HepG2 (cell line): ENCODE results near the gene SLC43A1. TPM values are rescaled to one million over a fixed set of nuclear protein-coding genes. Genes with fewer than 3 reads are reported as not detected.

ENCODE experiments used
- ATAC-seq: fragments of 200-7000 bp; cut with Tn5 transposase; 3 replicates; pipeline ENCODE4 v1.9.1; 2020; ENCODE audit warnings: mild to moderate bottlenecking, moderate library complexity
- BruUV-seq: library from RNA; stranded (reverse); fragments of 400-500 nt; replicated peaks from 2 replicates; lab custom pipeline; 2021; lab: Mats Ljungman, UMichigan
- CTCF ChIA-PET: fragments of 300-600 bp; formaldehyde crosslinking; extraction: SDS; loops from one replicate; lab custom pipeline; 2021; ENCODE audit warnings: low total read pairs, inconsistent platforms, low intra/inter-chr PET ratio; lab: Yijun Ruan, JAX
- POLR2A ChIA-PET: fragments of 350-600 bp; sonication (Branson Sonifier 250); formaldehyde crosslinking; loops from one replicate; lab custom pipeline; 2020; ENCODE audit warnings: antibody characterized with exemption, inconsistent platforms; lab: Yijun Ruan, JAX
- DNase-seq: peaks from one replicate; pipeline ENCODE4 v3.0.0-alpha.2; 2015; ENCODE audit warnings: low spot score
- FAIRE-seq: peaks from 3 replicates; lab custom pipeline; 2011; peaks lifted over from hg19 to GRCh38; lab: Jason Lieb, UNC
- H2AFZ ChIP-seq: one replicate; pipeline ENCODE4 v1.6.1; 2011; ENCODE audit warnings: low read length, inconsistent platforms
- H3K27ac ChIP-seq: fragments of 300-600 bp; 3 replicates; pipeline ENCODE4 v1.8.0; 2011; ENCODE audit warnings: mixed run types, mild to moderate bottlenecking, mixed read lengths, low read length, inconsistent platforms; ENCODE audit not compliant: insufficient read depth; ENCODE audit errors: extremely low read length
- H3K27me3 ChIP-seq, 2 experiments: fragments of 200-600 bp in 1 of 2; 2 replicates in 1 of 2; 3 replicates in 1 of 2; pipeline versions ENCODE4 v1.6.0 to v1.8.0; 2011; ENCODE audit warnings: low read length in 2 of 2, mild to moderate bottlenecking in 2 of 2, moderate library complexity in 2 of 2, inconsistent platforms in 1 of 2; ENCODE audit not compliant: insufficient read depth in 2 of 2, control insufficient read depth in 1 of 2
- H3K36me3 ChIP-seq, 2 experiments: fragments of 200-600 bp in 1 of 2; replicated peaks in 1 of 2; 2 replicates in 1 of 2; 3 replicates in 1 of 2; pipeline versions ENCODE4 v1.5.1 to v1.8.0; 2011; ENCODE audit warnings: low read length in 2 of 2, inconsistent platforms in 1 of 2; ENCODE audit not compliant: insufficient read depth in 2 of 2, control insufficient read depth in 1 of 2
- H3K4me1 ChIP-seq: 2 replicates; pipeline ENCODE4 v1.5.1; 2012; ENCODE audit warnings: low read length, inconsistent platforms; ENCODE audit not compliant: insufficient read depth
- H3K4me2 ChIP-seq: 2 replicates; pipeline ENCODE4 v1.6.0; 2011; ENCODE audit warnings: low read depth, low read length, inconsistent platforms
- H3K4me3 ChIP-seq, 3 experiments: fragments of 200-600 bp in 1 of 3; sonication (generic), shearing (Covaris generic) in 1 of 3; replicated peaks in 1 of 3; 2 replicates each; pipeline ENCODE4 v1.5.1; 2011 to 2016; ENCODE audit warnings: low read length in 3 of 3, inconsistent platforms in 2 of 3, low read depth in 2 of 3, mild to moderate bottlenecking in 2 of 3, control low read depth in 1 of 3, mixed read lengths in 1 of 3; ENCODE audit not compliant: insufficient read depth in 1 of 3
- H3K79me2 ChIP-seq: one replicate; pipeline ENCODE4 v1.6.1; 2011; ENCODE audit warnings: low read length, inconsistent platforms; ENCODE audit not compliant: insufficient read depth
- H3K9ac ChIP-seq: 2 replicates; pipeline ENCODE4 v1.6.0; 2011; ENCODE audit warnings: mild to moderate bottlenecking, low read depth, low read length, inconsistent platforms; ENCODE audit not compliant: insufficient read depth
- H3K9me3 ChIP-seq: 2 replicates; pipeline ENCODE4 v1.5.1; 2012; ENCODE audit warnings: mild to moderate bottlenecking, low read length
- H4K20me1 ChIP-seq: 2 replicates; pipeline ENCODE4 v1.6.0; 2011; ENCODE audit warnings: inconsistent platforms, mild to moderate bottlenecking, low read length, moderate library complexity; ENCODE audit not compliant: insufficient read depth
- ESRRA ChIP-seq: sonication (generic); formaldehyde crosslinking; IDR thresholded peaks from 2 replicates; pipeline ENCODE4 v1.5.1; 2020; ENCODE audit warnings: mild to moderate bottlenecking, low read depth, missing genetic modification reagents
- JDP2 ChIP-seq: sonication (generic); formaldehyde crosslinking; IDR thresholded peaks from 2 replicates; pipeline ENCODE4 v1.8.1; 2022; ENCODE audit warnings: missing genetic modification reagents, borderline replicate concordance
- RBM22 ChIP-seq: fragments of 200-400 bp; formaldehyde crosslinking; optimal IDR thresholded peaks from 2 replicates; pipeline ENCODE3; 2017; ENCODE audit warnings: mild to moderate bottlenecking, low read length, moderate library complexity
- SRSF1 ChIP-seq: fragments of 200-400 bp; formaldehyde crosslinking; optimal IDR thresholded peaks from 2 replicates; pipeline ENCODE3; 2017; ENCODE audit warnings: mild to moderate bottlenecking, low read depth, low read length, moderate library complexity
- TAF15 ChIP-seq: fragments of 200-400 bp; formaldehyde crosslinking; IDR thresholded peaks from one replicate; pipeline ENCODE4 v1.6.1; 2018; ENCODE audit warnings: mild to moderate bottlenecking, low read depth, low read length; ENCODE audit not compliant: poor library complexity, severe bottlenecking
- ZKSCAN1 ChIP-seq: fragments of 150-350 bp; IDR thresholded peaks from 2 replicates; pipeline ENCODE4 v1.6.1; 2014; ENCODE audit warnings: low read length
- ZMYM3 ChIP-seq: sonication (generic); formaldehyde crosslinking; IDR thresholded peaks from 2 replicates; pipeline ENCODE4 v1.5.1; 2020; ENCODE audit warnings: mild to moderate bottlenecking, missing genetic modification reagents
- ZNF382 ChIP-seq: sonication (generic); formaldehyde crosslinking; IDR thresholded peaks from 2 replicates; pipeline ENCODE4 v1.5.0; 2020; ENCODE audit warnings: missing genetic modification reagents, mild to moderate bottlenecking, borderline replicate concordance
- ZNF552 ChIP-seq: sonication (generic); formaldehyde crosslinking; IDR thresholded peaks from 2 replicates; pipeline ENCODE4 v1.9.0; 2022; ENCODE audit warnings: missing genetic modification reagents, mild to moderate bottlenecking, borderline replicate concordance
- ZNF75D ChIP-seq: sonication (generic); formaldehyde crosslinking; IDR thresholded peaks from 2 replicates; pipeline ENCODE4 v1.8.1; 2023; ENCODE audit warnings: missing genetic modification reagents, mild to moderate bottlenecking, borderline replicate concordance
- ZNF768 ChIP-seq: sonication (generic); formaldehyde crosslinking; IDR thresholded peaks from 2 replicates; pipeline ENCODE4 v1.4.0; 2020; ENCODE audit warnings: missing genetic modification reagents
- WGBS: methylation state at CpG from one replicate; pipeline ENCODE4 v1.1.6; 2017; ENCODE audit warnings: low lambda C conversion rate; 5-methylcytosine and 5-hydroxymethylcytosine counted together
- in situ Hi-C: cut with HindIII; loops from 2 replicates; pipeline ENCODE4 v1.10.0; 2017; ENCODE audit warnings: low pct_unique_long_range_greater_than_20kb; ENCODE audit not compliant: extremely low pct_ligation_motif_present
- intact Hi-C: fragments of 100-400 bp; cut with micrococcal nuclease; formaldehyde crosslinking; loops from one replicate; pipeline ENCODE4 v1.10.0; 2022; ENCODE audit not compliant: unreplicated experiment
- polyA plus RNA-seq, 8 experiments: library from polyadenylated mRNA; depleted of rRNA in 3 of 8; stranded (reverse) in 7 of 8; unstranded in 1 of 8; fragments of >200 nt; fragmentation: Illumina TruSeq in 4 of 8; extraction: Trizol in 4 of 8; gene quantifications; 2 replicates each; pipeline versions ENCODE4 v1.2.1 to v1.2.3, GENCODE V29; 2011 to 2016; ENCODE audit warnings: low read depth in 4 of 8, missing spikeins in 1 of 8, mixed read lengths in 1 of 8; ENCODE audit not compliant: insufficient read depth in 1 of 8
- total RNA-seq, 5 experiments: library from RNA; depleted of rRNA; stranded (reverse); fragments of >200 nt; fragmentation: Illumina TruSeq; extraction: Trizol; gene quantifications; 2 replicates each; pipeline ENCODE4 v1.2.3, GENCODE V29; 2016; ENCODE audit warnings: low read depth in 1 of 5
- TF ChIP-seq, protein P1 (sequence below): sonication (generic); formaldehyde crosslinking; IDR thresholded peaks from 2 replicates; pipeline ENCODE4 v1.5.0; 2020; ENCODE audit warnings: missing genetic modification reagents
- TF ChIP-seq, protein P2 (sequence below): IDR thresholded peaks from 2 replicates; pipeline ENCODE4 v1.6.1; 2016; ENCODE audit warnings: low read depth
- TF ChIP-seq, protein P3 (sequence below): sonication (generic); formaldehyde crosslinking; IDR thresholded peaks from 2 replicates; pipeline ENCODE4 v1.4.0; 2020; ENCODE audit warnings: missing genetic modification reagents

The SLC43A1 gene
- total and polyA plus RNA-seq, 2 of the 13 experiments (the other 11 are each of a cell fraction or from before 2014, with no cell fraction given): 72.3 to 87.6 TPM

DNA sequence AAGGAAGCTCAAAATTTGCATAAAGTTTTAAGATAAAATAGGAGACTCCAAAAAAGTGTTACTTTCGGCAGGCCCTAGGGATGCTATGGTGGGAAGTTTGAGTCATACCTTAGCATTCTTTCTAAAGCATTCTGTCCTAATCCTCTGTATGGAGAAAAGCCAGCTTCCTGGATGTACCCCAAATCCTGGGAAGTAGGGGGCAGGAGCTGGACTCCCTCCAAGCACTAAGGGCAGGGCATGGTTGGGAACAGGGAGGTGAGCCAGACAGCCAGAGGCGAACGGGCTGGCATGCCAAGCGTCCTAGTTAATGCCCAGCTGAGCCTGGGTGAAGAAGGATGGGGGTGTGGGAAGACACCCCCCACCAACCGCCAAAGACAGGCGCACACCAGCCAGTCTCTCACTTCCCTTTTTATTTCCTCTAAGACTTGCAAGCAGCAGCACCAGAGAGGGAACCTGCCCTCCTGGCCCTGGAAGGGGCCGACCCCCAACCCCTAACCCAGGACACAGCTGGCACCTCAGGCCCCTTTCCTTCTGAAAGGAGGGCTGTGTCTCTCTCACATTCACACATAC lies 31.3 kb downstream of the SLC43A1 start:
- Histone ChIP-seq H3K27me3 (no peaks in the 10 kb centered on the region), H3K9ac (no peak overlapping the region), H3K4me2 (no peak overlapping the region), H4K20me1 (no peaks in the 10 kb centered on the region), H2AFZ (no peak overlapping the region), H3K4me1 (peaks cover 21% of the 10 kb centered on the region), H3K27ac (no peak overlapping the region), H3K79me2 (no peaks in the 10 kb centered on the region), H3K36me3 (peaks cover 29 to 57% of the 10 kb centered on the region in 2 experiments), H3K4me3 (no peak overlapping the region), H3K9me3 (no peaks in the 10 kb centered on the region)
- in situ Hi-C loops: no loop called here
- intact Hi-C loops: no loop called here
- over 99% methylated on average over 7 of the region's 7 CpGs for WGBS
- FAIRE-seq (no peak), DNase-seq (no peak), ATAC-seq (no peak)
- no TSS peak for BruUV-seq
- no peak for TF ChIP-seq ZKSCAN1
- TF ChIP-seq RBM22: peak; percentile 78
- TF ChIP-seq ZNF552 (CRISPR knock-in tag): no peak
- TF ChIP-seq, protein P1, sequence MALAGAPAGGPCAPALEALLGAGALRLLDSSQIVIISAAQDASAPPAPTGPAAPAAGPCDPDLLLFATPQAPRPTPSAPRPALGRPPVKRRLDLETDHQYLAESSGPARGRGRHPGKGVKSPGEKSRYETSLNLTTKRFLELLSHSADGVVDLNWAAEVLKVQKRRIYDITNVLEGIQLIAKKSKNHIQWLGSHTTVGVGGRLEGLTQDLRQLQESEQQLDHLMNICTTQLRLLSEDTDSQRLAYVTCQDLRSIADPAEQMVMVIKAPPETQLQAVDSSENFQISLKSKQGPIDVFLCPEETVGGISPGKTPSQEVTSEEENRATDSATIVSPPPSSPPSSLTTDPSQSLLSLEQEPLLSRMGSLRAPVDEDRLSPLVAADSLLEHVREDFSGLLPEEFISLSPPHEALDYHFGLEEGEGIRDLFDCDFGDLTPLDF (CRISPR knock-in tag): no peak
- TF ChIP-seq ZNF382: no peak
- CTCF ChIA-PET: no interaction called here
- POLR2A ChIA-PET: interaction anchor here (1.0 to 1.8 kb wide), 3 partner anchors 9 to 31 kb away, joined by 3 to 4 read pairs (median 4); partner anchors contain the start of gene SLC43A1

DNA sequence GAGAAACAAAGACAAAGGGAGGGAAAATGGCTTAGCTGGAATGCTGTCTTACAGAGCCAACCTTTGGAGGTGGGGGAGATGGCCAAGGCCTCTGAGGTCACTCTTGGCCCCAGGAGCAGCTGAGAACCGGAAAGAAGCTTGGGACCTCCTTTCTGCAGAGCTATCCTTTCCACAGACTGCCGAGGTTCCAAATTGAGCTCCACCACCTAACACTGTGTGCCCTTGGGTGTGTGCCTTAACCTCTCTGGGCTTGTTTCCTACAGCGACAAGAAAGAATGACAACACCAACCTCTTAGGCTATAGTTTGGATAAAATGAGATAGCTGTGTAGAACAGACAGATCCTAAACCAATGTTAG lies 32.0 kb downstream of the SLC43A1 start:
- intact Hi-C loops: no loop called here
- BruUV-seq: no TSS peak

More for the DNA sequence above, 32.0 kb downstream of the SLC43A1 start:
- Histone ChIP-seq H3K4me1 (peaks cover 23% of the 10 kb centered on the region), H3K79me2 (no peaks in the 10 kb centered on the region), H3K4me3 (no peak overlapping the region)
- ChIA-PET CTCF (no interaction called here), POLR2A (interaction anchor here (1.0 to 1.8 kb wide), 3 partner anchors 10 to 32 kb away, joined by 3 to 4 read pairs (median 4); partner anchors contain the start of gene SLC43A1)
- 100% methylated on average over 1 of the region's 3 CpGs for WGBS
- DNase-seq (no peak), FAIRE-seq (no peak)
- in situ Hi-C loops: no loop called here
- no peak for TF ChIP-seq SRSF1
- TF ChIP-seq ZNF75D (CRISPR knock-in tag): no peak
- peak; percentile 89 for TF ChIP-seq ZNF768
- TF ChIP-seq RBM22: peak; percentile 74
- no peak for TF ChIP-seq TAF15
- TF ChIP-seq, protein P2, sequence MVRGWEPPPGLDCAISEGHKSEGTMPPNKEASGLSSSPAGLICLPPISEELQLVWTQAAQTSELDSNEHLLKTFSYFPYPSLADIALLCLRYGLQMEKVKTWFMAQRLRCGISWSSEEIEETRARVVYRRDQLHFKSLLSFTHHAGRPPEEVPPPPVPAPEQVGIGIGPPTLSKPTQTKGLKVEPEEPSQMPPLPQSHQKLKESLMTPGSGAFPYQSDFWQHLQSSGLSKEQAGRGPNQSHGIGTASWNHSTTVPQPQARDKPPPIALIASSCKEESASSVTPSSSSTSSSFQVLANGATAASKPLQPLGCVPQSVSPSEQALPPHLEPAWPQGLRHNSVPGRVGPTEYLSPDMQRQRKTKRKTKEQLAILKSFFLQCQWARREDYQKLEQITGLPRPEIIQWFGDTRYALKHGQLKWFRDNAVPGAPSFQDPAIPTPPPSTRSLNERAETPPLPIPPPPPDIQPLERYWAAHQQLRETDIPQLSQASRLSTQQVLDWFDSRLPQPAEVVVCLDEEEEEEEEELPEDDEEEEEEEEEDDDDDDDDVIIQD (CRISPR knock-in tag): no peak
- 0 out of 2 replicates have a peak, but pooled peaks have one; percentile 30 for TF ChIP-seq ZMYM3
- no peak for TF ChIP-seq ESRRA
- no peak for TF ChIP-seq JDP2 (CRISPR knock-in tag)
- TF ChIP-seq, protein P3, sequence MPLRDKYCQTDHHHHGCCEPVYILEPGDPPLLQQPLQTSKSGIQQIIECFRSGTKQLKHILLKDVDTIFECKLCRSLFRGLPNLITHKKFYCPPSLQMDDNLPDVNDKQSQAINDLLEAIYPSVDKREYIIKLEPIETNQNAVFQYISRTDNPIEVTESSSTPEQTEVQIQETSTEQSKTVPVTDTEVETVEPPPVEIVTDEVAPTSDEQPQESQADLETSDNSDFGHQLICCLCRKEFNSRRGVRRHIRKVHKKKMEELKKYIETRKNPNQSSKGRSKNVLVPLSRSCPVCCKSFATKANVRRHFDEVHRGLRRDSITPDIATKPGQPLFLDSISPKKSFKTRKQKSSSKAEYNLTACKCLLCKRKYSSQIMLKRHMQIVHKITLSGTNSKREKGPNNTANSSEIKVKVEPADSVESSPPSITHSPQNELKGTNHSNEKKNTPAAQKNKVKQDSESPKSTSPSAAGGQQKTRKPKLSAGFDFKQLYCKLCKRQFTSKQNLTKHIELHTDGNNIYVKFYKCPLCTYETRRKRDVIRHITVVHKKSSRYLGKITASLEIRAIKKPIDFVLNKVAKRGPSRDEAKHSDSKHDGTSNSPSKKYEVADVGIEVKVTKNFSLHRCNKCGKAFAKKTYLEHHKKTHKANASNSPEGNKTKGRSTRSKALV: no peak
- TF ChIP-seq, all 625 proteins: peak for 3
- no peak overlapping the region for H2AFZ ChIP-seq
- H3K27me3 ChIP-seq: no peaks in the 10 kb centered on the region
- peaks cover 23 to 50% of the 10 kb centered on the region in 2 experiments for H3K36me3 ChIP-seq
- no peaks in the 10 kb centered on the region for H4K20me1 ChIP-seq
- no peak overlapping the region for H3K27ac ChIP-seq
- no peak overlapping the region for H3K9ac ChIP-seq
- H3K9me3 ChIP-seq: no peaks in the 10 kb centered on the region
- H3K4me2 ChIP-seq: no peak overlapping the region
- no peak for ATAC-seq
